Rectal smooth muscle tissue (tissue), 1 donor: ENCODE measurements around the gene ASMTL.
"Not testable (repeated sequence)": the region's sequence is repeated elsewhere in the genome, so short reads cannot be mapped to it uniquely, and the experiment has no call there.

ENCODE experiments used
- H3K27ac ChIP-seq: one replicate; pipeline ENCODE4 v1.7.0; 2013; ENCODE audit warnings: low read depth, low read length, inconsistent platforms
- H3K27me3 ChIP-seq: one replicate; pipeline ENCODE4 v1.7.0; 2013; ENCODE audit warnings: low read length; ENCODE audit not compliant: control insufficient read depth, insufficient read depth
- H3K36me3 ChIP-seq: one replicate; pipeline ENCODE4 v1.7.0; 2013; ENCODE audit warnings: low read length; ENCODE audit not compliant: control insufficient read depth, insufficient read depth
- H3K4me1 ChIP-seq: one replicate; pipeline ENCODE4 v1.7.0; 2013; ENCODE audit warnings: low read length; ENCODE audit not compliant: control insufficient read depth, insufficient read depth
- H3K4me3 ChIP-seq: one replicate; pipeline ENCODE4 v1.7.0; 2013; ENCODE audit warnings: low read length
- H3K9ac ChIP-seq: one replicate; pipeline ENCODE4 v1.7.0; 2013; ENCODE audit warnings: low read length

ASMTL gene

GRCh38 chrX:1433646-1434357 is 18.9 kb downstream of the ASMTL start:
- Histone ChIP-seq H3K9ac (no peak overlapping the region), H3K4me3 (no peak overlapping the region), H3K27ac (no peak overlapping the region), H3K36me3 (peaks cover 14% of the 10 kb centered on the region), H3K27me3 (no peaks in the 10 kb centered on the region), H3K4me1 (no peaks in the 10 kb centered on the region)

DNA sequence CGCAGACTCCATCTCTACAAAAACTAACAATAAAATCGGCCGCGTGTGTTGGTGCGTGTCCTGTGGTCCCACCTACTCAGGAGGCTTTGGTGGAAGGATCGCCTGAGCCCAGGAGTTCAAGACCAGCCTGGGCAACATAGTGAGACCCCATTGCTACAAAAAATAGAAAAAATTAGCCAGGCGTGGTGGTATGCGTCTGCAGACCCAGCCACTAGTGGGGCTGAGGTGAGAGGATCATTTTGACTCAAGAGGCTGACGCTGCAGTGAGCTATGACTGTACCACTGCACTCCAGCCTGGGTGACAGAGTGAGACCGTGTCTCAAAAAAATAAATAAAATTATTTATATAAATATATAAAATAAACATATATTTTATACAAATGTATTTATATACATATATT is 22.3 kb downstream of the ASMTL start:
- no peak overlapping the region for H3K4me3 ChIP-seq
- H3K27ac ChIP-seq, result no peak overlapping the region
- no peaks in the 10 kb centered on the region for H3K4me1 ChIP-seq
- peaks cover 16% of the 10 kb centered on the region for H3K36me3 ChIP-seq
- no peak overlapping the region for H3K9ac ChIP-seq
- H3K27me3 ChIP-seq, result no peaks in the 10 kb centered on the region

DNA sequence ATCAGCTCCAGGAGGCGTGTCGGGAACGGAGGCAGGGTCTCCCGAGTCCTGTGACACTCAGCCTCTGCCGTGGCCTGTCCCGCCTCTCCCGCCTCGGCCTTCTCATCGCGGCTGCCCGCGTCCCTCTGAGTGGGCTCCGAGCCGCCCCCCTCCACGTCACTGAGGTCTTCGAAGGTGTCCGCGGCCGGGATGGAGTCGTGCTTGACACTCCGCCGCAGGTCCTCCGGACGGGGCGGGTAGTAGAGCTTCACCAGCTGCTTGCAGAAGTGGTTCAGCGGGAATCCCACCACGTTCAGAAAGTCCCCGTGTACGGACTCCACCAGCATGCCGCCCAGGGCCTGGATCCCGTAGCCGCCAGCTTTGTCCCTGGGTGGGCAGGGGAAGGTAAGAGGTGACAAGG is 25.0 kb downstream of the ASMTL start:
- H3K27me3 ChIP-seq, result no peaks in the 10 kb centered on the region
- H3K4me1 ChIP-seq, result no peaks in the 10 kb centered on the region
- H3K36me3 ChIP-seq, result peaks cover 11% of the 10 kb centered on the region
- H3K27ac ChIP-seq, result no peak overlapping the region
- no peak overlapping the region for H3K4me3 ChIP-seq
- H3K9ac ChIP-seq, result no peak overlapping the region

DNA sequence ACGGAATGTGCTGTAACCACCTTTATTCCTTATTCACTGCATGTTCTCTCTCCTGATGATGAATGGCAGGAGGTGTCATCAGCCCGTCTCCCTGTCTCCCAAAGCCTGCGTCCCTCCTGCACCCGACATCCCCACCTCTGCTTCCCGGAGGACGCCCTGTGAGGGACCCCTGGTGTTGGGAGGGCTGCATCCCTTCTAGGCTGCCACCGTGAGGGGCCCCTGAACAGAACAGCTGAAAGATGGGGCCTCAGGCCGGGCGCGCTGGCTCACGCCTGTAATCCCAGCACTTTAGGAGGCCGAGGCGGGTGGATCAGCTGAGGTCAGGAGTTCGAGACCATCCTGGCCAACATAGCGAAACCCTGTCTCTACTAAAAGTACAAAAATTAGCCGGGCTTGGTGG is 26.4 kb downstream of the ASMTL start:
- not testable (repeated sequence) for H3K4me3 ChIP-seq, H3K27ac ChIP-seq, H3K9ac ChIP-seq, H3K4me1 ChIP-seq, H3K27me3 ChIP-seq
- H3K36me3 ChIP-seq, result peaks cover 15% of the 10 kb centered on the region

DNA sequence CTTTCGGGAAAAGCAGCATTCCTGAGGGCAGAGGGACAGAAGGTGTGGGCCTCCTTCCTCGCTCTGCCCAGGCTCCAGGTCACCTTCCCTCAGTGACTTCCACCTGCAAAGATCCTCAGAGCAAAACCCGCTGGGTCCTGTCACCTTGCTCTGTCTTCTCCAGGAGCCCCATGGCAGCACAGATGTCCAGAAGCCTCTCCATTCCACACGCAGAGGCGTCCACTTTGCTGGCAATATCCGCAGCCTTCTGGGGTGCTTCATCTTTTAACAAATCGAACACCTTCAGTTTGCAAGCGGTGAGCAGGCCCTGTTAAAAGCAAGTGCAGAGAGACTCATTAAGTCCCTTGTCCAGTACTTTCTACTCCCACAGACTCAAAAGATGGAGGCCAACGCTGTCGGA is 27.3 kb downstream of the ASMTL start:
- no peak overlapping the region for H3K4me3 ChIP-seq
- H3K9ac ChIP-seq, result no peak overlapping the region
- peaks cover 17% of the 10 kb centered on the region for H3K36me3 ChIP-seq
- no peaks in the 10 kb centered on the region for H3K4me1 ChIP-seq
- H3K27me3 ChIP-seq, result no peaks in the 10 kb centered on the region
- no peak overlapping the region for H3K27ac ChIP-seq

DNA sequence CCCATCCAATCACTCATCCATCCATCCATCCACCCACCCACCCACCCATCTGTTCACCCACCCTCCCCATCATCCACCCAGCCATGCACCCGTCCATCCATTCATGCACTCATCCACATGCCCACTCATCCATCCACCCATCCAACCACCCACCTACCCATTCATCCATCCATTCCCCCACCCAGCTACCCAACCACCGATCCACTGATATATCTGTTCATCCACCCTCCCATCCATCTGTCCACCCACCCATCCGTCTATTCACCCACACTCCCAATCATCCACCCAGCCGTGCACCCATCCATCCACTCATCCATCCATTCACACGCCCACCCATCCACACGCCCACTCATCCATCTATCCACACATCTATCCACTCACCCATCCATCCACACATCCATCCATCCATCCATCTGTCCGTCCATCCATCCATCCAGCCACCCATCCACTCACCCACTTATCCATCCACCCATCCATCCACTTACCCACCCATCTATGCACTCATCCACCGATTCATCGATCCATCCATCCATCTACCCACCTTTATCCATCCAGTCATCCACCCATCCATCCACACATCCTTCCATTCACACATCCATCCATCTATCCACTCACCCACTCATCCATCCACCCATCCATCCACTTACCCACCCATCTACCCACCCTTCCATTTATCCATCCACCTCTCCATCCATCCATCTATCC is 28.4 kb downstream of the ASMTL start:
- Histone ChIP-seq H3K9ac (no peak overlapping the region), H3K27me3 (no peaks in the 10 kb centered on the region), H3K27ac (no peak overlapping the region), H3K4me1 (no peaks in the 10 kb centered on the region), H3K36me3 (peaks cover 17% of the 10 kb centered on the region), H3K4me3 (no peak overlapping the region)

GRCh38 chrX:1423215-1423614 is 29.5 kb downstream of the ASMTL start:
- no peaks in the 10 kb centered on the region for H3K27me3 ChIP-seq
- no peak overlapping the region for H3K4me3 ChIP-seq
- H3K36me3 ChIP-seq, result peaks cover 17% of the 10 kb centered on the region
- H3K27ac ChIP-seq, result no peak overlapping the region
- H3K9ac ChIP-seq, result no peak overlapping the region
- H3K4me1 ChIP-seq, result no peaks in the 10 kb centered on the region

DNA sequence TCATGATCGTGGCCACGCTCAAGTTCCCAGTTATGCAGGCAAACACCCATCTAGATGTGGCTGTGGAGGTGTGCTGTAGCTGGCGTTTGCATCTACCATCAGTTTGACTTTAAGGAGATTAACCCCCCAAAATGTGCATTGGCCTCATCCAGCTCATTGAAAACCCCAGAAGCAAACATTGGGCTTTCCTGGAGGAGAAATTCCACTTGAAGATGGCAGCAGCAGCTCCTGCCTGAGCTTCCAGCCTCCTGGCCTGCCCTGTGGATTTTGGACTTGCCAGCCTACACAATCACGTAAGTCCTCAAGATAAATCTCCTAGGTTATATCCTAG is 30.6 kb downstream of the ASMTL start:
- H3K36me3 ChIP-seq, result peaks cover 16% of the 10 kb centered on the region
- H3K4me3 ChIP-seq, result no peak overlapping the region
- H3K4me1 ChIP-seq, result no peaks in the 10 kb centered on the region
- no peak overlapping the region for H3K27ac ChIP-seq
- H3K27me3 ChIP-seq, result no peaks in the 10 kb centered on the region
- no peak overlapping the region for H3K9ac ChIP-seq

DNA sequence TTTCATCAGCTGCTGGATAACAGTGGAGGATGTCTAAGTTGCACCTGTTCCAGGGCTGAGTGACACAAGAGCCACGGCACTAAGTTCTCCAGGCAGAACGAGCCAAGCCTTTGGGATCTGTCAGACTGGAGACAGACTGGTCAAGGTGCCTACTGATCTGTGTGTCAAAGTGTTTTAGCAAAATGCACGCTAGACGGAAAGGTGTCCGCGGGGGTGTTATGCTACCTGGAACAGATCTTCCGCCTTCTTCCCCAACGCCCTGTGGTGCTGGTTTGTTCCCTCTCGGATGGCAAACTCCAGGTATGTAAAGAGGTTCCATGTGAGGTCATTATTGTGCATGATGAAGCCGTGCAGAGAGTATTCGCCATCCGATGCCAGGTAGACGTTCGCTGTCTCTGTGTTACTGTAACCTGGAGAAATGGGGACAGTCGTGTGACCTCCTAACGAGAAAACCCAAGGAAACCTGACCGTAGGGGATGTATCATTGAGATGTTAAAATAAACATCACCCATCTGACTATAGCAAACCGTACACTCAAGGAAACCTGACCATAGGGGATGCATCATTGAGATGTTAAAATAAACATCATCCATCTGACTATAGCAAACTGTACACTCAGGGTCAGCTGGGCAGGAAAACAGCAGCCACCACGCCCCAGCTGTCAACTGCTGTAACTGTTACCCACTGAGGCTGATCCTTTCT is 31.1 kb downstream of the ASMTL start:
- H3K27ac ChIP-seq, result no peak overlapping the region

GRCh38 chrX:1420371-1420770 is 32.3 kb downstream of the ASMTL start:
- Histone ChIP-seq H3K27me3 (no peaks in the 10 kb centered on the region), H3K9ac (no peak overlapping the region), H3K27ac (no peak overlapping the region), H3K36me3 (peaks cover 26% of the 10 kb centered on the region), H3K4me1 (no peaks in the 10 kb centered on the region), H3K4me3 (no peak overlapping the region)

More for the DNA sequence above, 31.1 kb downstream of the ASMTL start:
- H3K36me3 ChIP-seq, result peaks cover 21% of the 10 kb centered on the region
- no peaks in the 10 kb centered on the region for H3K4me1 ChIP-seq
- no peaks in the 10 kb centered on the region for H3K27me3 ChIP-seq
- no peak overlapping the region for H3K9ac ChIP-seq
- H3K4me3 ChIP-seq, result no peak overlapping the region

DNA sequence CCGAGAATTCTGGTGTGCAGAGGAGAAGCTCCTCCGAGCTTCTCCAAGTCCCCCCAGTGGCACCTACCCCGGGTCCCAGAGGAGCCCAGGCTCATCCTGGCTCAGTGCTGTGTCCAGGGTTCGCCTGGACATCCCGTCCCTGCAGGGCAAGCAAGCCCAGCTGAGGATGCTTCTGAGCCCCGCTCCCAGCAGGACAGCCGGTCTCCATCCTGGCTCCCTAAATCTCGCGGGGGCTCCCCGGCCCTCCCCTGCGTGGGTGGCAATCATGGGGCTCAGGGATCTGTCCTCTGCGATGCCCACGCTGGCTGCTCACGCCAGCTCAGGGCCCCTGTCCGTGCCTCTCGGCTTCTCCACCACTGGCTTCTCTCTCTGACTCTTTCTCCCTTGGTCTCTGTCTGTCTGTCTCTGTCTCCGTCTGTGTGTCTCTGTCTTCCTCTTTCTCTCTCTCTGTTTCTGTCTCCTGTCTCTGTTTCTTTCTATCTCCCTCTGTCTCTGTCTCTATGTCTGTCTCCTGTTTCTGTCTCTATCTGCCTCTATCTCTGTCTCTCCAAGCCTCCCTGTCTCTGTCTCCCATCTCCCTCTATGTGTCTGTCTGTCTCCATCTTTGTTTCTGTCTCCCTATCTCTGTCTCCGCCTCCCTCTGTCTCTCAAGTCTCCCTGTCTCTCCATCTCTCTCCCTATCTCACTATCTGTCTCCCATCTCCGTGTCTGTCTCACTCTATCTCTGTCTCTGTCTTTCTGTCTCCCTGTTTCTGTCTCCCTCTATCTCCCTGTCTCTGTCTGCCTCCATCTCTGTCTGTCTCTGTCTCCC is 33.0 kb downstream of the ASMTL start:
- H3K36me3 ChIP-seq, result peaks cover 26% of the 10 kb centered on the region
- no peak overlapping the region for H3K4me3 ChIP-seq
- no peaks in the 10 kb centered on the region for H3K4me1 ChIP-seq
- no peak overlapping the region for H3K9ac ChIP-seq
- H3K27me3 ChIP-seq, result no peaks in the 10 kb centered on the region
- H3K27ac ChIP-seq, result no peak overlapping the region

DNA sequence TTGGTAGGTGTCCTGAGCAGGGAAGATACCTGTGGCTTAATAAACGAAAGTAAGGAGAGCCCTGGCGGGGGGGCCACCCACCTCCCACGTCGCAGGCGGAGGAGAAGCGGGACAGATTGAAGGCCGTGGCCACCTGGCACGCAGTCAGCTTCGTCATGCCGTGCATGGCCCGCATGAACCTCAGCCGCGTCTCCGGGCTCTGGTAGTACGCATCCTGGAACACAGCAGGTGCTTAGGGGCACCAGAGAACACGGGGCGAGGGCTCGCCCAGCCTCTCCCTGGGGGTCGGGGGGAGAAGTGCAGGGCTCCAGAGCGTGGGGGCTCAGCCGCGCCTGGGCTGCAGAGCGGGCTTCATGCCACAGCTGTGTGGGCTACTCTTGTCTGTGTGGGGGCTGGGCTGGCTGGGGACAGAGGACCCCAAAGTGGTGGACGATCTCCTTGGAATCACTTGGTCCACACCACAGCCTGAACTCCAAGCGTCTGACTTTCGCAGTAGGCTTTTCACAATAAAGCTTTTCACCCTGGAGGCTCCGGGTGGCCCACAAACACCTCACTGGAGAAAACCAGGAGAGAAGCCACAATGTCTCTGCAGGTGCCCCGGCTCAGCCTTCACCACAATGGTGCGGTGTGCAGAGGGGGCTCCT is 33.7 kb downstream of the ASMTL start:
- Histone ChIP-seq H3K4me3 (no peak overlapping the region), H3K4me1 (no peaks in the 10 kb centered on the region), H3K27ac (no peak overlapping the region), H3K36me3 (peaks cover 28% of the 10 kb centered on the region), H3K27me3 (no peaks in the 10 kb centered on the region), H3K9ac (no peak overlapping the region)
